Neural crest cell (in vitro differentiated cells): ENCODE results near the gene SCARB1. TPM values are rescaled to one million over a fixed set of nuclear protein-coding genes. Genes with fewer than 3 reads are reported as not detected.
A peak's percentile ranks its signal among the peaks of the same experiment; 100 is the strongest.

ENCODE experiments used
- DNase-seq: peaks from one replicate; pipeline ENCODE4 v3.0.0; 2021; ENCODE audit warnings: low read depth, mixed read lengths, low spot score
- H3K27ac Mint-ChIP-seq: one replicate; pipeline ENCODE4 v1.8.0; 2021; ENCODE audit warnings: mild to moderate bottlenecking, mixed read lengths; ENCODE audit not compliant: unreplicated experiment
- H3K27me3 Mint-ChIP-seq: 2 replicates; pipeline ENCODE4 v1.8.0; 2021; ENCODE audit warnings: low read depth, mild to moderate bottlenecking, mixed read lengths
- H3K36me3 Mint-ChIP-seq: 2 replicates; pipeline ENCODE4 v1.8.0; 2021; ENCODE audit warnings: low read depth, mild to moderate bottlenecking, mixed read lengths
- H3K4me1 Mint-ChIP-seq: 2 replicates; pipeline ENCODE4 v1.8.0; 2021; ENCODE audit warnings: mixed read lengths
- H3K4me3 Mint-ChIP-seq: one replicate; pipeline ENCODE4 v1.8.0; 2021; ENCODE audit warnings: mild to moderate bottlenecking, mixed read lengths
- H3K9me3 Mint-ChIP-seq: 2 replicates; pipeline ENCODE4 v1.8.0; 2021; ENCODE audit warnings: mixed read lengths
- CTCF ChIP-seq: fragments of 200-600 bp; sonication (generic); conservative IDR thresholded peaks from 2 replicates; pipeline ENCODE4 v1.5.0; 2021; ENCODE audit warnings: antibody characterized with exemption, mild to moderate bottlenecking
- total RNA-seq: library from RNA; stranded (reverse); gene quantifications from 2 replicates; pipeline ENCODE4 v1.2.1, GENCODE V29; 2021

The SCARB1 gene
- total RNA-seq, 1 donor from 2014 or later = 50.9 TPM

- H3K4me1 Mint-ChIP-seq = peaks cover 15% of the 10 kb centered on the region
- TF ChIP-seq CTCF = no peak
- H3K27me3 Mint-ChIP-seq = no peaks in the 10 kb centered on the region
- H3K4me3 Mint-ChIP-seq = no peak overlapping the region
- H3K36me3 Mint-ChIP-seq = no peaks in the 10 kb centered on the region
- H3K9me3 Mint-ChIP-seq = no peaks in the 10 kb centered on the region
- peak overlapping the region; percentile 15 for H3K27ac Mint-ChIP-seq
- DNase-seq = no peak
Measured at GRCh38 chr12:124822218-124822617, 41.4 kb downstream of the SCARB1 start.

- no peaks in the 10 kb centered on the region for H3K36me3 Mint-ChIP-seq
- DNase-seq = no peak
- H3K4me1 Mint-ChIP-seq = peaks cover 10% of the 10 kb centered on the region
- no peak for TF ChIP-seq CTCF
- H3K9me3 Mint-ChIP-seq = no peaks in the 10 kb centered on the region
- peak overlapping the region; percentile 43 for H3K27ac Mint-ChIP-seq
- H3K4me3 Mint-ChIP-seq = no peak overlapping the region
- no peaks in the 10 kb centered on the region for H3K27me3 Mint-ChIP-seq
Measured at GRCh38 chr12:124821252-124822200, 42.1 kb downstream of the SCARB1 start.

GRCh38 chr12:124820199-124820598 is 43.5 kb downstream of the SCARB1 start:
- no peak for DNase-seq
- Mint-ChIP-seq H3K9me3 (no peaks in the 10 kb centered on the region), H3K27ac (no peak overlapping the region), H3K4me1 (peaks cover 10% of the 10 kb centered on the region), H3K36me3 (peaks cover 2% of the 10 kb centered on the region), H3K4me3 (no peak overlapping the region), H3K27me3 (no peaks in the 10 kb centered on the region)
- no peak for TF ChIP-seq CTCF

- no peak for DNase-seq
- TF ChIP-seq CTCF = no peak
- H3K36me3 Mint-ChIP-seq = peaks cover 2% of the 10 kb centered on the region
- no peaks in the 10 kb centered on the region for H3K27me3 Mint-ChIP-seq
- H3K4me3 Mint-ChIP-seq = no peak overlapping the region
- no peaks in the 10 kb centered on the region for H3K9me3 Mint-ChIP-seq
- peaks cover 10% of the 10 kb centered on the region for H3K4me1 Mint-ChIP-seq
- H3K27ac Mint-ChIP-seq = peak overlapping the region; percentile 57
Measured at GRCh38 chr12:124819525-124819924, 44.1 kb downstream of the SCARB1 start.

GRCh38 chr12:124819080-124819479 is 44.6 kb downstream of the SCARB1 start:
- no peak overlapping the region for H3K4me3 Mint-ChIP-seq
- no peaks in the 10 kb centered on the region for H3K27me3 Mint-ChIP-seq
- no peak for TF ChIP-seq CTCF
- no peaks in the 10 kb centered on the region for H3K9me3 Mint-ChIP-seq
- H3K27ac Mint-ChIP-seq = peak overlapping the region; percentile 57
- H3K36me3 Mint-ChIP-seq = peaks cover 2% of the 10 kb centered on the region
- H3K4me1 Mint-ChIP-seq = peaks cover 10% of the 10 kb centered on the region
- no peak for DNase-seq
